Esophagus (tissue), 2 donors: Measurements from ENCODE around the gene PLEKHM2. TPM values are rescaled to one million over a fixed set of nuclear protein-coding genes. Genes with fewer than 3 reads are reported as not detected.

Experiments
- H3K27ac ChIP-seq, 2 donors: one replicate each; pipeline ENCODE4 v1.5.1; 2013; ENCODE audit warnings: low read depth in 2 of 2, mild to moderate bottlenecking in 2 of 2, inconsistent platforms in 1 of 2, low read length in 1 of 2, moderate library complexity in 1 of 2
- H3K27me3 ChIP-seq, 2 donors: one replicate each; pipeline ENCODE4 v1.6.1; 2013; ENCODE audit warnings: low read length in 2 of 2, control low read depth in 1 of 2, mild to moderate bottlenecking in 1 of 2; ENCODE audit not compliant: insufficient read depth in 2 of 2, control insufficient read depth in 1 of 2
- H3K36me3 ChIP-seq, 2 donors: one replicate each; pipeline ENCODE4 v1.6.1; 2013; ENCODE audit warnings: low read length in 1 of 2; ENCODE audit not compliant: control insufficient read depth in 2 of 2, insufficient read depth in 2 of 2
- H3K4me1 ChIP-seq, 2 donors: one replicate each; pipeline ENCODE4 v1.6.1; 2013; ENCODE audit warnings: low read length in 1 of 2; ENCODE audit not compliant: control insufficient read depth in 2 of 2, insufficient read depth in 2 of 2
- H3K4me3 ChIP-seq, 2 donors: one replicate each; pipeline ENCODE4 v1.5.1; 2013; ENCODE audit warnings: low read length in 2 of 2, mild to moderate bottlenecking in 2 of 2, low read depth in 1 of 2, moderate library complexity in 1 of 2
- H3K9me3 ChIP-seq, 2 donors: one replicate each; pipeline ENCODE4 v1.6.1; 2013; ENCODE audit warnings: mild to moderate bottlenecking in 2 of 2, low read depth in 1 of 2, low read length in 1 of 2, moderate library complexity in 1 of 2; ENCODE audit not compliant: control insufficient read depth in 2 of 2, insufficient read depth in 1 of 2
- WGBS, 2 donors: extraction: QIAGEN DNeasy Blood & Tissue Kit; methylation state at CpG; one replicate each; pipeline ENCODE4 v1.1.7; 2013; 5-methylcytosine and 5-hydroxymethylcytosine counted together
- polyA plus RNA-seq, 2 donors: library from polyadenylated mRNA; stranded (reverse); fragments of 200-250 nt; gene quantifications; one replicate each; pipeline ENCODE4 v1.2.3, GENCODE V29; 2013
- donor health status: healthy with polysubstance abuse.
- donor health status: Bipolar disorder and iron deficiency.

PLEKHM2 gene
- polyA plus RNA-seq, 2 donors = 34.5 to 40.7 TPM

GRCh38 chr1:15761366-15762128, 77.4 kb downstream of the PLEKHM2 start:
- H3K27me3 ChIP-seq = no peaks in the 10 kb centered on the region
- peaks cover 0 to 4% of the 10 kb centered on the region in 2 donors for H3K36me3 ChIP-seq
- H3K4me3 ChIP-seq = no peak overlapping the region
- H3K4me1 ChIP-seq = peaks cover 12 to 32% of the 10 kb centered on the region in 2 donors
- 62 to 69% methylated on average over 8 of the region's 8 CpGs for WGBS, 2 donors
- H3K9me3 ChIP-seq = no peaks in the 10 kb centered on the region
- peak overlapping the region; percentile 43 to 73 for H3K27ac ChIP-seq

- peaks cover 0 to 4% of the 10 kb centered on the region in 2 donors for H3K36me3 ChIP-seq
- H3K9me3 ChIP-seq = no peaks in the 10 kb centered on the region
- H3K4me3 ChIP-seq = no peak overlapping the region
- 81 to 82% methylated on average over 10 of the region's 10 CpGs for WGBS, 2 donors
- H3K27me3 ChIP-seq = no peaks in the 10 kb centered on the region
- H3K27ac ChIP-seq = no peak overlapping the region
- peaks cover 12 to 26% of the 10 kb centered on the region in 2 donors for H3K4me1 ChIP-seq
These were observed 78.4 kb downstream of the PLEKHM2 start for GRCh38 chr1:15762546-15762945.

GRCh38 chr1:15764269-15764764, 80.2 kb downstream of the PLEKHM2 start:
- Histone ChIP-seq H3K4me1 (peaks cover 12 to 18% of the 10 kb centered on the region in 2 donors), H3K27me3 (no peaks in the 10 kb centered on the region), H3K27ac (peak overlapping the region; percentile 62 to 80), H3K4me3 (no peak overlapping the region), H3K36me3 (peaks cover 0 to 4% of the 10 kb centered on the region in 2 donors), H3K9me3 (no peaks in the 10 kb centered on the region)
- WGBS, 2 donors = 39 to 41% methylated on average over 10 of the region's 10 CpGs

- H3K27ac ChIP-seq = peak overlapping the region; percentile 62 to 80
- H3K36me3 ChIP-seq = peaks cover 0 to 4% of the 10 kb centered on the region in 2 donors
- no peaks in the 10 kb centered on the region for H3K27me3 ChIP-seq
- H3K4me3 ChIP-seq = no peak overlapping the region
- WGBS, 2 donors = 81 to 85% methylated on average over 15 of the region's 15 CpGs
- H3K4me1 ChIP-seq = peaks cover 12 to 18% of the 10 kb centered on the region in 2 donors
- H3K9me3 ChIP-seq = no peaks in the 10 kb centered on the region
These were observed 80.8 kb downstream of the PLEKHM2 start for GRCh38 chr1:15764890-15765289.

DNA sequence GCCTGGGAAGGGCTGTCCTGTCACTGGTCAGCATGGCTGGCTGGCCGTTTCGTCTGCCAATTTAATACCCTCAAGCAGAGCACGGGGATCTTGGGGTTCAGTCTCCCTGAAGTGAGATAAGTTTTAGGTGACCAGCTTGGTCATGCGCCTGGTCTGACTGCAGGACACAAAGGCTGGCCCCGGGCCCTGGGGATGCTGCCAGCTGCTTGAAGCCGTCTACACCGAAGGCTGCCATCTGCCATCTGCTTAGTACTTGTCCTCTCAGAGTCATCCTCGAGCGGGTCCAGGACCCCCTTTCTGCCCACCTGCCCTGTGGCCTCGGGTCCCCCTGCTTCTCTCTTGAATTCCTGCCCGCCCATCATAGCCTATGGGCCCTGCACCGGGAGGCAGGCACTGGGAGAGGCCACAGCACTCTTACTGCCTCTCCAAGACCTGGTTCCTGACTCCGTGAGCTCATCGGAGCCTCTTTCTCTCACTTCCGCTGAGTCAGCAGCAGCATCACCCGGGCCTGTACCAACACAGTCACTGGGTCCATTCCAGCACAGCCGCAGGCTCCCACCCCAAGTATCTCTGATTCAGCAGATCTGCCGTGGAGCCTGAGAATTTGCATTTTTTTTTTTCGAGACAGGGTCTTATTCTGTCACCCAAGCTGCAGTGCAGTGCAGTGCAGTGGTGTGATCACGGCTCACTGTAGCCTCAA, 81.5 kb downstream of the PLEKHM2 start:
- Histone ChIP-seq H3K27me3 (no peaks in the 10 kb centered on the region), H3K4me3 (no peak overlapping the region), H3K36me3 (peaks cover 0 to 8% of the 10 kb centered on the region in 2 donors), H3K4me1 (peaks cover 12 to 18% of the 10 kb centered on the region in 2 donors), H3K9me3 (no peaks in the 10 kb centered on the region), H3K27ac (peak overlapping the region; percentile 73 to 90)
- 55 to 60% methylated on average over 20 of the region's 20 CpGs for WGBS, 2 donors

DNA sequence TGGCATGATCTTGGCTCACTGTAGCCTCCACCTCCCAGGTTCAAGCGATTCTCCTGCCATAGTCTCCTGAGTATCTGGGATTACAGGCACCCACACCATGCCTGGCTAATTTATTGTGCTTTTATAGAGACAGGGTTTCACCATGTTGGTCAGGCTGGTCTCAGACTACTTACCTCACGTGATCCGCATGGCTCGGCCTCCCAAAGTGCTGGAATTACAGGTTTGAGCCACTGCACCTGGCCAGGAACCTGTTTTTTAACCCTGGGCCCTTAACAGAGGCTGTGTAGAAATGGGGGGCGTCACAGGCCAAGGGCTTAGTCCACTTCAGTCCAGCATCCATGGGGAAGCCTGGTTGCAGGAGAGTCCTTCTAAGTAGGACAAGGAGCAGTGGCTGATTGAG, 83.8 kb downstream of the PLEKHM2 start:
- 77 to 78% methylated on average over 5 of the region's 5 CpGs for WGBS, 2 donors
- Histone ChIP-seq H3K4me3 (no peak overlapping the region), H3K9me3 (no peaks in the 10 kb centered on the region), H3K4me1 (peaks cover 9 to 18% of the 10 kb centered on the region in 2 donors), H3K27ac (peak overlapping the region in 1 of 2 donors; percentile 16), H3K27me3 (no peaks in the 10 kb centered on the region), H3K36me3 (peaks cover 4 to 15% of the 10 kb centered on the region in 2 donors)

- H3K4me3 ChIP-seq = no peak overlapping the region
- peaks cover 4 to 15% of the 10 kb centered on the region in 2 donors for H3K36me3 ChIP-seq
- peak overlapping the region in 1 of 2 donors; percentile 16 for H3K27ac ChIP-seq
- no peaks in the 10 kb centered on the region for H3K27me3 ChIP-seq
- WGBS, 2 donors = 95 to 97% methylated on average over 7 of the region's 7 CpGs
- H3K9me3 ChIP-seq = no peaks in the 10 kb centered on the region
- peaks cover 9 to 18% of the 10 kb centered on the region in 2 donors for H3K4me1 ChIP-seq
These were observed 84.3 kb downstream of the PLEKHM2 start for GRCh38 chr1:15768388-15768787.

GRCh38 chr1:15770313-15770962, 86.3 kb downstream of the PLEKHM2 start:
- Histone ChIP-seq H3K36me3 (peaks cover 12 to 17% of the 10 kb centered on the region in 2 donors), H3K4me1 (peaks cover 0 to 6% of the 10 kb centered on the region in 2 donors), H3K27me3 (no peaks in the 10 kb centered on the region), H3K4me3 (no peak overlapping the region), H3K9me3 (no peaks in the 10 kb centered on the region), H3K27ac (no peak overlapping the region)
- 92 to 93% methylated on average over 14 of the region's 14 CpGs for WGBS, 2 donors

GRCh38 chr1:15771836-15772515, 87.9 kb downstream of the PLEKHM2 start:
- WGBS, 2 donors = 78 to 82% methylated on average over 6 of the region's 6 CpGs
- no peak overlapping the region for H3K27ac ChIP-seq
- no peaks in the 10 kb centered on the region for H3K9me3 ChIP-seq
- H3K36me3 ChIP-seq = peaks cover 12 to 19% of the 10 kb centered on the region in 2 donors
- H3K27me3 ChIP-seq = no peaks in the 10 kb centered on the region
- H3K4me1 ChIP-seq = no peaks in the 10 kb centered on the region
- H3K4me3 ChIP-seq = no peak overlapping the region
